ENCODE results near the gene RXRA. TPM values are rescaled to one million over a fixed set of nuclear protein-coding genes. Genes with fewer than 3 reads are reported as not detected.

RXRA gene
- total and polyA plus RNA-seq, 2 donors (not counting 1 experiment from before 2014, with no cell fraction given) = 2.6 to 6.8 TPM

DNA sequence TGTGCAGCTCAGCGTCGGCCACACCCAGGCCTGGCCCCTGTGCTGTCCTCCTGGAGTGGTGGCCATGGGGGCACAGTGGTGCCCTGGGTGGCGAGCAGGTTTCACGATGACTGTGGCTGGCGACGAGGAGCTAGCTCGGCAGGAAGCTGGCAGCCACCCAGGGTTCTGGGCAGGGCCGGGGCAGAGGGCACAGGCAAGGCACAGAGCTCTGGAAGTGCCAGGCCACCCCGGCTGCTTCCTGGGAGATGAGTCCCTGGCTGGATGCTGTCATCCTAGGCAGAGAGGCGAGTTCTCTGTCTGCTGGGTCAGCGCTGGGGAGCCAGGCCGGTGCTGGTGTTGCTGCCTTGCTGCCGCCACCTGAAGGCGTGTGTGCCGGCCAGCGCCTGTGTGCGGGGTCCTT is 51.7 kb downstream of the RXRA start:
- Mint-ChIP-seq H3K27me3 (no peaks in the 10 kb centered on the region), H3K27ac (no peak overlapping the region), H3K9me3 (ENCODE audit: insufficient read depth) (no peaks in the 10 kb centered on the region), H3K4me3 (no peak overlapping the region), H3K4me1 (peaks cover 27% of the 10 kb centered on the region)
- POLR2A ChIA-PET = no interaction called here
- ATAC-seq (ENCODE audit: low read depth) (no peak), DNase-seq (no peak)
- WGBS (ENCODE audit: insufficient coverage) = 57% methylated on average over 17 of the region's 17 CpGs
- Histone ChIP-seq H3K79me2 (ENCODE audit: control insufficient read depth, insufficient read depth, low read length) (peaks cover 10% of the 10 kb centered on the region), H3K27ac (ENCODE audit: low read length in 2 of 2) (no peak overlapping the region), H3K27me3 (replicated peaks in 1 of 4; ENCODE audit: control extremely low read depth in 1 of 4, control insufficient read depth in 3 of 4, insufficient read depth in 4 of 4, low read length in 3 of 4) (no peaks in the 10 kb centered on the region), H3K4me3 (ENCODE audit: control extremely low read depth in 1 of 5, extremely low read depth in 1 of 5, insufficient read depth in 1 of 5, low read depth in 2 of 5, low read length in 4 of 5) (no peak overlapping the region), H2AFZ (ENCODE audit: insufficient read depth, low read depth, low read length, poor library complexity, severe bottlenecking) (no peak overlapping the region), H3K4me1 (ENCODE audit: control insufficient read depth in 2 of 2, insufficient read depth in 2 of 2, low read length in 2 of 2) (peaks cover 15 to 31% of the 10 kb centered on the region in 2 donors), H3K36me3 (replicated peaks in 1 of 2; ENCODE audit: control extremely low read depth in 1 of 2, control insufficient read depth in 1 of 2, extremely low read depth in 1 of 2, insufficient read depth in 2 of 2, low read length in 1 of 2) (no peaks in the 10 kb centered on the region), H3K4me2 (replicated peaks; ENCODE audit: low read depth, low read length, poor library complexity, severe bottlenecking) (no peak overlapping the region), H4K20me1 (ENCODE audit: control insufficient read depth, insufficient read depth, low read length, poor library complexity, severe bottlenecking) (peaks cover 14% of the 10 kb centered on the region), H3K9ac (ENCODE audit: low read length) (no peak overlapping the region), H3K9me3 (ENCODE audit: control extremely low read depth in 1 of 3, control insufficient read depth in 2 of 3, insufficient read depth in 1 of 3, low read length in 2 of 3) (no peaks in the 10 kb centered on the region)
- intact Hi-C loops (cut with micrococcal nuclease) = no loop called here
- CTCF ChIA-PET = interaction anchor here (1.9 kb wide), 1 partner anchor 65 kb away, joined by 5 read pairs; no protein-coding TSS in a partner anchor
- TF ChIP-seq, protein P1, sequence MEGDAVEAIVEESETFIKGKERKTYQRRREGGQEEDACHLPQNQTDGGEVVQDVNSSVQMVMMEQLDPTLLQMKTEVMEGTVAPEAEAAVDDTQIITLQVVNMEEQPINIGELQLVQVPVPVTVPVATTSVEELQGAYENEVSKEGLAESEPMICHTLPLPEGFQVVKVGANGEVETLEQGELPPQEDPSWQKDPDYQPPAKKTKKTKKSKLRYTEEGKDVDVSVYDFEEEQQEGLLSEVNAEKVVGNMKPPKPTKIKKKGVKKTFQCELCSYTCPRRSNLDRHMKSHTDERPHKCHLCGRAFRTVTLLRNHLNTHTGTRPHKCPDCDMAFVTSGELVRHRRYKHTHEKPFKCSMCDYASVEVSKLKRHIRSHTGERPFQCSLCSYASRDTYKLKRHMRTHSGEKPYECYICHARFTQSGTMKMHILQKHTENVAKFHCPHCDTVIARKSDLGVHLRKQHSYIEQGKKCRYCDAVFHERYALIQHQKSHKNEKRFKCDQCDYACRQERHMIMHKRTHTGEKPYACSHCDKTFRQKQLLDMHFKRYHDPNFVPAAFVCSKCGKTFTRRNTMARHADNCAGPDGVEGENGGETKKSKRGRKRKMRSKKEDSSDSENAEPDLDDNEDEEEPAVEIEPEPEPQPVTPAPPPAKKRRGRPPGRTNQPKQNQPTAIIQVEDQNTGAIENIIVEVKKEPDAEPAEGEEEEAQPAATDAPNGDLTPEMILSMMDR (IDR thresholded peaks at IDR 0.05) = no peak
- no peak for TF ChIP-seq EZH2 (IDR thresholded peaks at IDR 0.05; ENCODE audit: borderline replicate concordance, insufficient read depth, low read depth, low read length, poor library complexity, severe bottlenecking)

DNA sequence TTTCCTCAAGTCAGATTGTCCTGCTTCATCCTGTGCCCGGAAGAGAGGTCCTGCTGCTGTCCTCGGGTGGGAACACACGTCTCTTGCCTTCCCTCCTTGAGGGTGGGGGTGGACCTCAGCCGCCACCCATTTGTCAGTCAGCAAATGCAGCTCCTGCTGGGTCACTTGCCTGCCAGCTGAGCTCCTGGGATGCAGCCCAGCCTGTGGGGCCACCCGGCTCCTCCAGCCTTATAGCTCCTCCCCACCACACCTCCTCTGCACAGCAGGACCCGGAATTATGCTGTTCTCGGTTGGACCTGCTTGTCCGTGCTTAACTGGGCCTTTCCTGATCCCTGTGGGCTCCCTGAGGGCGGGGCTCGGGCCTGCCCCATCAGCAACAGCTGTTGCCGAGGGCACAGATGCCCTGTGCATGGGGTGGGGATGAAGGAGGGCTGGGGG is 52.7 kb downstream of the RXRA start:
- POLR2A ChIA-PET = no interaction called here
- peaks cover 10% of the 10 kb centered on the region for H3K79me2 ChIP-seq (ENCODE audit: control insufficient read depth, insufficient read depth, low read length)
- no peaks in the 10 kb centered on the region for H3K9me3 Mint-ChIP-seq (ENCODE audit: insufficient read depth)

More for the DNA sequence above, 52.7 kb downstream of the RXRA start:
- Histone ChIP-seq H3K9ac (ENCODE audit: low read length) (no peak overlapping the region), H3K9me3 (ENCODE audit: control extremely low read depth in 1 of 3, control insufficient read depth in 2 of 3, insufficient read depth in 1 of 3, low read length in 2 of 3) (no peaks in the 10 kb centered on the region), H4K20me1 (ENCODE audit: control insufficient read depth, insufficient read depth, low read length, poor library complexity, severe bottlenecking) (peaks cover 14% of the 10 kb centered on the region), H2AFZ (ENCODE audit: insufficient read depth, low read depth, low read length, poor library complexity, severe bottlenecking) (no peak overlapping the region), H3K4me1 (ENCODE audit: control insufficient read depth in 2 of 2, insufficient read depth in 2 of 2, low read length in 2 of 2) (peaks cover 15 to 29% of the 10 kb centered on the region in 2 donors), H3K4me3 (ENCODE audit: control extremely low read depth in 1 of 5, extremely low read depth in 1 of 5, insufficient read depth in 1 of 5, low read depth in 2 of 5, low read length in 4 of 5) (no peak overlapping the region), H3K36me3 (replicated peaks in 1 of 2; ENCODE audit: control extremely low read depth in 1 of 2, control insufficient read depth in 1 of 2, extremely low read depth in 1 of 2, insufficient read depth in 2 of 2, low read length in 1 of 2) (no peaks in the 10 kb centered on the region), H3K27ac (ENCODE audit: low read length in 2 of 2) (no peak overlapping the region), H3K27me3 (replicated peaks in 1 of 4; ENCODE audit: control extremely low read depth in 1 of 4, control insufficient read depth in 3 of 4, insufficient read depth in 4 of 4, low read length in 3 of 4) (no peaks in the 10 kb centered on the region), H3K4me2 (replicated peaks; ENCODE audit: low read depth, low read length, poor library complexity, severe bottlenecking) (no peak overlapping the region)
- ATAC-seq (ENCODE audit: low read depth) = no peak
- DNase-seq = no peak
- no peaks in the 10 kb centered on the region for H3K27me3 Mint-ChIP-seq
- H3K4me3 Mint-ChIP-seq = no peak overlapping the region
- no peak overlapping the region for H3K27ac Mint-ChIP-seq
- 92% methylated on average over 7 of the region's 11 CpGs for WGBS (ENCODE audit: insufficient coverage)
- intact Hi-C loops (cut with micrococcal nuclease) = no loop called here
- CTCF ChIA-PET = interaction anchor here (1.9 kb wide), 1 partner anchor 64 kb away, joined by 5 read pairs; no protein-coding TSS in a partner anchor
- H3K4me1 Mint-ChIP-seq = peaks cover 29% of the 10 kb centered on the region
- TF ChIP-seq, protein P1 (IDR thresholded peaks at IDR 0.05) = no peak
- no peak for TF ChIP-seq EZH2 (IDR thresholded peaks at IDR 0.05; ENCODE audit: borderline replicate concordance, insufficient read depth, low read depth, low read length, poor library complexity, severe bottlenecking)
